Testis (tissue), 3 donors: ENCODE results near the gene UBXN10. TPM values are rescaled to one million over a fixed set of nuclear protein-coding genes. Genes with fewer than 3 reads are reported as not detected.

ENCODE experiments used
- DNase-seq: peaks from one replicate; pipeline ENCODE4 v3.0.0-alpha.2; 2019
- H3K27ac ChIP-seq, 2 donors: fragments of 200-600 bp; sonication (generic); one replicate each; pipeline ENCODE4 v1.5.1; 2019
- H3K27me3 ChIP-seq: fragments of 200-600 bp; sonication (generic); one replicate; pipeline ENCODE4 v1.5.1; 2019
- H3K36me3 ChIP-seq: fragments of 200-600 bp; sonication (generic); one replicate; pipeline ENCODE4 v1.5.1; 2017; ENCODE audit warnings: low read depth; ENCODE audit errors: missing control alignments
- H3K4me1 ChIP-seq: fragments of 200-600 bp; sonication (generic); one replicate; pipeline ENCODE4 v1.5.1; 2019
- H3K4me3 ChIP-seq, 2 donors: fragments of 200-600 bp; sonication (generic); one replicate each; pipeline ENCODE4 v1.5.1; 2017 to 2019
- H3K9me3 ChIP-seq: fragments of 200-600 bp; sonication (generic); one replicate; pipeline ENCODE4 v1.5.1; 2017
- CTCF ChIP-seq, 3 experiments: fragments of 450-650 bp in 2 of 3; fragments of 200-600 bp in 1 of 3; sonication (generic) in 1 of 3; IDR thresholded peaks; one replicate each; pipeline ENCODE4 v1.5.1; 2016 to 2019; ENCODE audit warnings: antibody characterized with exemption in 3 of 3, mild to moderate bottlenecking in 2 of 3, moderate library complexity in 1 of 3
- POLR2A ChIP-seq: fragments of 450-650 bp; IDR thresholded peaks from one replicate; pipeline ENCODE4 v1.6.1; 2017; ENCODE audit warnings: antibody characterized with exemption, mild to moderate bottlenecking, moderate library complexity
- WGBS, 2 donors: methylation state at CpG; one replicate each; pipeline ENCODE4 v1.1.5; 2018; 5-methylcytosine and 5-hydroxymethylcytosine counted together
- intact Hi-C: fragments of 100-400 bp; cut with DNase I; formaldehyde crosslinking; loops from one replicate; pipeline ENCODE4 v1.15.1; 2023; ENCODE audit warnings: low total_unique reads
- polyA plus RNA-seq: library from polyadenylated mRNA; stranded (reverse); fragments of 350-450 nt; fragmentation: Illumina TruSeq; extraction: RNeasy Lipid Tissue Mini Kit (QIAGEN cat#74804); gene quantifications from one replicate; pipeline ENCODE4 v1.2.3, GENCODE V29; 2014; ENCODE audit warnings: low read depth, low replicate concordance; ENCODE audit not compliant: insufficient read depth
- total RNA-seq, 2 donors: library from RNA; depleted of rRNA; stranded (reverse); fragments of >200 nt; gene quantifications; one replicate each; pipeline ENCODE4 v1.2.3, GENCODE V29; 2016

UBXN10 gene
- total and polyA plus RNA-seq, 3 donors from 2014 or later: 18.2 to 43.7 (median 23.7) TPM

GRCh38 chr1:20150969-20151368 is 34.9 kb upstream of the UBXN10 start:
- TF ChIP-seq CTCF (IDR thresholded peaks at IDR 0.05) (no peak), POLR2A (no peak)
- no peak overlapping the region for H3K27ac ChIP-seq
- 74 to 76% methylated on average over 6 of the region's 6 CpGs for WGBS, 2 donors
- intact Hi-C loops: no loop called here
- H3K4me3 ChIP-seq: no peak overlapping the region
- H3K9me3 ChIP-seq: no peaks in the 10 kb centered on the region
- H3K4me1 ChIP-seq: peaks cover 18% of the 10 kb centered on the region
- no peaks in the 10 kb centered on the region for H3K36me3 ChIP-seq
- no peaks in the 10 kb centered on the region for H3K27me3 ChIP-seq
- no peak for DNase-seq

- Histone ChIP-seq H3K27ac (no peak overlapping the region), H3K36me3 (no peaks in the 10 kb centered on the region), H3K4me1 (peaks cover 18% of the 10 kb centered on the region), H3K4me3 (peak overlapping the region; percentile 10 to 53), H3K27me3 (no peaks in the 10 kb centered on the region), H3K9me3 (no peaks in the 10 kb centered on the region)
- 2% methylated on average over 6 to 26 of the region's 29 CpGs for WGBS, 2 donors
- intact Hi-C loops: no loop called here
- peak; percentile 90 for DNase-seq
- TF ChIP-seq CTCF (IDR thresholded peaks at IDR 0.05): peak; percentile 88 to 94 (median 93)
- no peak for TF ChIP-seq POLR2A
These were observed 33.8 kb upstream of the UBXN10 start for GRCh38 chr1:20151906-20152598.

GRCh38 chr1:20152599-20152930 is 33.3 kb upstream of the UBXN10 start:
- H3K27ac ChIP-seq: no peak overlapping the region
- no peaks in the 10 kb centered on the region for H3K27me3 ChIP-seq
- H3K9me3 ChIP-seq: no peaks in the 10 kb centered on the region
- TF ChIP-seq POLR2A: no peak
- no peak for TF ChIP-seq CTCF (IDR thresholded peaks at IDR 0.05)
- H3K4me3 ChIP-seq: no peak overlapping the region
- intact Hi-C loops: no loop called here
- H3K4me1 ChIP-seq: peaks cover 18% of the 10 kb centered on the region
- DNase-seq: no peak
- 61 to 84% methylated on average over 3 to 7 of the region's 7 CpGs for WGBS, 2 donors
- H3K36me3 ChIP-seq: no peaks in the 10 kb centered on the region

GRCh38 chr1:20153000-20153418 is 32.9 kb upstream of the UBXN10 start:
- intact Hi-C loops: no loop called here
- Histone ChIP-seq H3K9me3 (no peaks in the 10 kb centered on the region), H3K27ac (no peak overlapping the region), H3K4me1 (peaks cover 18% of the 10 kb centered on the region), H3K36me3 (no peaks in the 10 kb centered on the region), H3K4me3 (no peak overlapping the region), H3K27me3 (no peaks in the 10 kb centered on the region)
- whole genome bisulfite sequencing, 2 donors: 52 to 80% methylated on average over 6 of the region's 6 CpGs
- peak; percentile 41 for DNase-seq
- TF ChIP-seq POLR2A (no peak), CTCF (IDR thresholded peaks at IDR 0.05) (no peak)

- WGBS, 2 donors: 77 to 79% methylated on average over 18 of the region's 18 CpGs
- Histone ChIP-seq H3K27me3 (no peaks in the 10 kb centered on the region), H3K9me3 (no peaks in the 10 kb centered on the region), H3K36me3 (no peaks in the 10 kb centered on the region), H3K4me3 (no peak overlapping the region), H3K27ac (no peak overlapping the region), H3K4me1 (peaks cover 18% of the 10 kb centered on the region)
- intact Hi-C loops: no loop called here
- TF ChIP-seq CTCF (IDR thresholded peaks at IDR 0.05) (no peak), POLR2A (no peak)
- no peak for DNase-seq
These were observed 31.5 kb upstream of the UBXN10 start for GRCh38 chr1:20154301-20154831.
